PFSK-1 (cell line): ENCODE measurements around the gene LAMTOR1.

Experiments
- FOXP2 ChIP-seq: optimal IDR thresholded peaks from 2 replicates; pipeline ENCODE3; 2011; ENCODE audit warnings: borderline replicate concordance, control low read depth, inconsistent platforms; ENCODE audit not compliant: insufficient read depth; ENCODE audit errors: extremely low read length, extremely low read depth
- POLR2AphosphoS5 ChIP-seq: IDR thresholded peaks from 2 replicates; pipeline ENCODE4 v1.6.1; 2012; ENCODE audit warnings: low read depth, mild to moderate bottlenecking, control low read depth, low read length, moderate library complexity
- REST ChIP-seq, 2 experiments: IDR thresholded peaks; 2 replicates each; pipeline versions ENCODE4 v1.6.1 to v1.8.0; 2011 to 2012; ENCODE audit warnings: low read depth in 2 of 2, low read length in 2 of 2, control low read depth in 1 of 2, inconsistent platforms in 1 of 2, mild to moderate bottlenecking in 1 of 2, moderate library complexity in 1 of 2; ENCODE audit not compliant: insufficient read depth in 1 of 2
- SIN3A ChIP-seq: IDR thresholded peaks from 2 replicates; pipeline ENCODE4 v1.6.1; 2012; ENCODE audit warnings: mild to moderate bottlenecking, low read length, moderate library complexity, borderline replicate concordance; ENCODE audit not compliant: insufficient read depth
- TAF1 ChIP-seq: IDR thresholded peaks from 2 replicates; pipeline ENCODE4 v1.6.1; 2012; ENCODE audit warnings: low read length, control low read depth, borderline replicate concordance; ENCODE audit not compliant: insufficient read depth

The LAMTOR1 gene

GRCh38 chr11:72081821-72082453, 21.2 kb downstream of the LAMTOR1 start:
- TF ChIP-seq TAF1 (no peak), FOXP2 (no peak), POLR2AphosphoS5 (no peak), SIN3A (no peak), REST (IDR thresholded peaks at IDR 0.05; ENCODE audit: insufficient read depth in 1 of 2, low read depth in 2 of 2, low read length in 2 of 2) (no peak)

DNA sequence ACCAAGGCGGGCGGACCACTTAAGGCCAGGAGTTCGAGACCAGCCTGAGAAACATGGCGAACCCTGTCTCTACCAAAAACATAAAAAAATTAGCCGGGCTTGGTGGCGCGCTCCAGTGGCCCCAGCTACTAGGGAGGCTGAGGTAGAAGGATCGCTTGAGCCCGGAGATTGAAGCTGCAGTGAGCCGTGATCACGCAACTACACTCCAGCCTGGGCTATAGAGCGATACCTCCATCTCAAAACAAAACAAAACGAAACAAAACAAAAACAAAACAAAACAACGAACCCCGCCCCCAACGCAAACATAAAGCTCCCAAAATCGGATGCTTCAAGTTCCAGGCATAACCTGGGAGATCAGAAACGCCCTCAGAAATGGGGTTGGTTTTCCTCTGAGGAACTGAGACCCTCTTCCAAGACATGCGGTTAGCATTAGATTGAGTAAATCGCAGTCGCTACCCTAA, 21.9 kb downstream of the LAMTOR1 start:
- no peak for TF ChIP-seq POLR2AphosphoS5

DNA sequence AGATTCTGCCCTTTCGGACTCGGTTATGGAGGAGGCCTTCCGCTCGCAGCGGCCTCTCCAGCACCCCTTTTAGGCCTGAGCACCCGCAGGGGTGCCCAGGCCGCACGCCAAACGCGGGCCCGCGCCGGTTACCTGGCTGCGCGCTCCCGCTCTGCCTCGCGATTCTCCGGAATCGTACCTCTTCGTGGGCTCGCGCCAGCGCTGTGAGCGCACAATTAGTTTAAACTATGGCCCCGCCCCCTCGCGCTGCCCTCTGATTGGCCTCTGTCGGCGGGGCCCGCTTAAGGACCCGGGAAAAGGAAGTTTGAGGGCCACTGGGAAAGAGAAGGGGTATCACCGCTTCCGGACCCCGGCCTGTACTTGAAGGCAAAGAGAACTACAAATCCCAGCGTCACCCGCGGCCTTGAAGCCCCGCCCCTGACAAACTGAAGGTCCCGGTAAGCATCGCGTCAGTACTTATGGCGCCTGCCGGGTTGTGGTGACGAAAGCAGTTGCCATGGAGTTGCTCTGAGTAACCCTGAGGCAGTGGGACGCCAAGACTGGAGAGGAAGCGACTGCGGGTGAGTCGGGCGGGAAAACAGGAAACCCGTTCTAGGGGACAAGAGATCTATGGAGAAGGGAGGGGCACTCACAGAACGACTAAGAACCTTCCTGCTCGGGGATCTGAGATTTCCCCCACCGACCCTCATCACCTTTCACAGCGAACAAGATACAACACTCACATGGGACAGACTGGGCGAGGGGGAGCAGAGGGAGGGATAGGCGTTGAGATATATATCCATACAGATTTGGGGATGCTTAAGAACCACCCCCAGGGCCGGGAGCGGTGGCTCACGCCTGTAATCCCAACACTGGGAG, 22.5 kb downstream of the LAMTOR1 start, which contains the start of the genes LRRC51 and NUMA1:
Gene LRRC51, plus strand, starts transcription at position 525 of the 858 bp plus-strand sequence. CDS start 8,234 bp downstream, outside the sequence.
Gene NUMA1, minus strand, starts transcription at position 217 of the 858 bp plus-strand sequence. CDS start 44,599 bp downstream, outside the sequence.
- peak; percentile 38; the same call in 1 of the 2 replicates for TF ChIP-seq TAF1
- peak; percentile 85; the same call in 1 of the 2 replicates for TF ChIP-seq SIN3A
- TF ChIP-seq REST (IDR thresholded peaks at IDR 0.05; ENCODE audit: insufficient read depth in 1 of 2, low read depth in 2 of 2, low read length in 2 of 2), result no peak
- TF ChIP-seq POLR2AphosphoS5, result peak; percentile 69; the same call in 1 of the 2 replicates
- peak; percentile 95 for TF ChIP-seq FOXP2

- TF ChIP-seq SIN3A, result peak; percentile 62; the same call in 1 of the 2 replicates
- no peak for TF ChIP-seq FOXP2
These were observed 23.2 kb downstream of the LAMTOR1 start for GRCh38 chr11:72079819-72080325.

- TF ChIP-seq TAF1, result no peak
- no peak for TF ChIP-seq REST (IDR thresholded peaks at IDR 0.05; ENCODE audit: insufficient read depth in 1 of 2, low read depth in 2 of 2, low read length in 2 of 2)
- no peak for TF ChIP-seq POLR2AphosphoS5
- TF ChIP-seq FOXP2, result no peak
- TF ChIP-seq SIN3A, result no peak
These were observed 24.6 kb downstream of the LAMTOR1 start for GRCh38 chr11:72078477-72078876.

- no peak for TF ChIP-seq POLR2AphosphoS5
- no peak for TF ChIP-seq SIN3A
- no peak for TF ChIP-seq FOXP2
- TF ChIP-seq REST (IDR thresholded peaks at IDR 0.05; ENCODE audit: insufficient read depth in 1 of 2, low read depth in 2 of 2, low read length in 2 of 2), result no peak
- no peak for TF ChIP-seq TAF1
These were observed 27.3 kb downstream of the LAMTOR1 start for GRCh38 chr11:72075756-72076155.
